Left ventricle myocardium inferior (tissue), 1 donor: ENCODE measurements around the gene FGFBP2. TPM values are rescaled to one million over a fixed set of nuclear protein-coding genes. Genes with fewer than 3 reads are reported as not detected.

ENCODE experiments used
- DNase-seq: peaks from one replicate; pipeline ENCODE4 v3.0.0-alpha.2; 2020
- H3K27ac ChIP-seq: fragments of 200-600 bp; replicated peaks from 2 replicates; pipeline ENCODE4 v1.8.0; 2021
- H3K27me3 ChIP-seq: fragments of 200-600 bp; 2 replicates; pipeline ENCODE4 v1.8.0; 2021; ENCODE audit warnings: low read depth
- H3K36me3 ChIP-seq: fragments of 200-600 bp; 2 replicates; pipeline ENCODE4 v1.8.0; 2021
- H3K4me1 ChIP-seq: fragments of 200-600 bp; 2 replicates; pipeline ENCODE4 v1.8.0; 2021
- H3K4me3 ChIP-seq: fragments of 200-600 bp; 2 replicates; pipeline ENCODE4 v1.8.0; 2021; ENCODE audit warnings: mild to moderate bottlenecking, moderate library complexity
- H3K9me3 ChIP-seq: fragments of 200-600 bp; replicated peaks from 2 replicates; pipeline ENCODE4 v1.8.0; 2021
- CTCF ChIP-seq: fragments of 200-600 bp; IDR thresholded peaks from 2 replicates; pipeline ENCODE4 v1.8.0; 2021; ENCODE audit warnings: antibody characterized with exemption, mild to moderate bottlenecking, borderline replicate concordance
- intact Hi-C: fragments of 100-400 bp; cut with micrococcal nuclease; formaldehyde crosslinking; loops from one replicate; pipeline ENCODE4 v1.11.0; 2022
- total RNA-seq: library from RNA; stranded (reverse); fragmentation: NEBNext Ultra II Directional; extraction: Animal tissue kit (Norgen Biotek cat#: 25700); gene quantifications from one replicate; pipeline ENCODE4 v1.2.1, GENCODE V29; 2021
- donor health status: DM: no; HTN: yes; CAD: no; lungs with severe emphysema.

Gene FGFBP2
- total RNA-seq, 1 donor from 2014 or later, result 1.2 TPM

GRCh38 chr4:15983610-15984009, 20.6 kb upstream of the FGFBP2 start:
- Histone ChIP-seq H3K27me3 (no peaks in the 10 kb centered on the region), H3K4me3 (no peak overlapping the region), H3K27ac (no peak overlapping the region), H3K36me3 (peaks cover 15% of the 10 kb centered on the region), H3K4me1 (no peaks in the 10 kb centered on the region), H3K9me3 (no peaks in the 10 kb centered on the region)
- intact Hi-C loops, result no loop called here
- no peak for TF ChIP-seq CTCF
- no peak for DNase-seq

- Histone ChIP-seq H3K4me1 (no peaks in the 10 kb centered on the region), H3K27ac (no peak overlapping the region), H3K4me3 (no peak overlapping the region), H3K36me3 (peaks cover 15% of the 10 kb centered on the region), H3K9me3 (no peaks in the 10 kb centered on the region), H3K27me3 (no peaks in the 10 kb centered on the region)
- DNase-seq, result no peak
- intact Hi-C loops, result no loop called here
- no peak for TF ChIP-seq CTCF
Measured at GRCh38 chr4:15982842-15983524, 20.0 kb upstream of the FGFBP2 start.

- TF ChIP-seq CTCF, result peak; percentile 19
- Histone ChIP-seq H3K36me3 (no peaks in the 10 kb centered on the region), H3K27me3 (no peaks in the 10 kb centered on the region), H3K9me3 (no peaks in the 10 kb centered on the region), H3K4me3 (no peak overlapping the region), H3K4me1 (peaks cover 11% of the 10 kb centered on the region), H3K27ac (peak overlapping the region; percentile 19)
- intact Hi-C loops, result no loop called here
- DNase-seq, result no peak
Measured at GRCh38 chr4:15976456-15977447, 13.8 kb upstream of the FGFBP2 start.

- no peak for TF ChIP-seq CTCF
- H3K4me3 ChIP-seq, result no peak overlapping the region
- peaks cover 2% of the 10 kb centered on the region for H3K4me1 ChIP-seq
- peaks cover 2% of the 10 kb centered on the region for H3K9me3 ChIP-seq
- peaks cover 5% of the 10 kb centered on the region for H3K36me3 ChIP-seq
- intact Hi-C loops, result no loop called here
- no peak for DNase-seq
- H3K27me3 ChIP-seq, result no peaks in the 10 kb centered on the region
- H3K27ac ChIP-seq, result no peak overlapping the region
Measured at GRCh38 chr4:15971068-15971801, 8.3 kb upstream of the FGFBP2 start.
